HG03045 (cell line): ENCODE results near the gene DPH3.

Source experiments
- ATAC-seq: cut with Tn5 transposase; IDR thresholded peaks from one replicate; pipeline ENCODE4 v1.9.1; 2021; ENCODE audit warnings: mild to moderate bottlenecking, moderate library complexity; ENCODE audit not compliant: unreplicated experiment

Gene DPH3

DNA sequence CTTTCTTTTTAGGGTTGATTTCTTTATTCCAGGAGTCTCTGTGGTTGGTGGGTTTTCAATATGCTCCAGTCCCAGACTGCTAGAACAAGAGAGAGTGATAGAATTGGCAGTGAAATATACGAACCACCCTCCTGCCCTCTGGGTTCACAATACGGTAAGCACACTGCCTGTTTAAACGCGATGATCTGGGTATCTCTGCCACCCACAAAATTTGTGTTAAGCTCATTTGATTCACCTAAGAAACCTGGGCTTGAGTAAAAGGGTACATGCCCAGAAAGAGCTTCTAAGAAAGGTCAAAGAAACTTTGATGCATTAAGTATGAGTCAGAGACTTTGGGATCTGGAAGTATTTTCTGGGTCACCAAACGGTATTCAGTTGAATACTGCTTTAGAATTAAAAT, 30.1 kb upstream of the DPH3 start:
- ATAC-seq, result no peak

DNA sequence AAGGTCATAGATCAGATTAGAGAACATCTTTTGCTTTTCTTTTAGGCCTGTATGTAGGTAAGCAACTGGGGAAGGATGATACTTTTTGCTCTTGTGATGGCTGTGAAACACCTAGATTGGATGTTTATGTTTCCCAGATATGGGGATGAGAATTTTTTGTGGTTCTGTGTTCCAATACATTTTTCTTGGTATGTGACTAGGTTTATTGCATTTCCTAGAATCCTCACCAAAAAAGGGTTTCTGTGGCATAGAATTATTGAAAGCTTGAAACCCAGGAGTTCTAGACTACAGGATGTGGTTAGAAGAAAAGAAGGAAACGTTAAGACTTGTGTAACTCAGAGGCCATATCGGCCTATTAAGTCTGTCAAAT, 26.1 kb upstream of the DPH3 start:
- no peak for ATAC-seq

DNA sequence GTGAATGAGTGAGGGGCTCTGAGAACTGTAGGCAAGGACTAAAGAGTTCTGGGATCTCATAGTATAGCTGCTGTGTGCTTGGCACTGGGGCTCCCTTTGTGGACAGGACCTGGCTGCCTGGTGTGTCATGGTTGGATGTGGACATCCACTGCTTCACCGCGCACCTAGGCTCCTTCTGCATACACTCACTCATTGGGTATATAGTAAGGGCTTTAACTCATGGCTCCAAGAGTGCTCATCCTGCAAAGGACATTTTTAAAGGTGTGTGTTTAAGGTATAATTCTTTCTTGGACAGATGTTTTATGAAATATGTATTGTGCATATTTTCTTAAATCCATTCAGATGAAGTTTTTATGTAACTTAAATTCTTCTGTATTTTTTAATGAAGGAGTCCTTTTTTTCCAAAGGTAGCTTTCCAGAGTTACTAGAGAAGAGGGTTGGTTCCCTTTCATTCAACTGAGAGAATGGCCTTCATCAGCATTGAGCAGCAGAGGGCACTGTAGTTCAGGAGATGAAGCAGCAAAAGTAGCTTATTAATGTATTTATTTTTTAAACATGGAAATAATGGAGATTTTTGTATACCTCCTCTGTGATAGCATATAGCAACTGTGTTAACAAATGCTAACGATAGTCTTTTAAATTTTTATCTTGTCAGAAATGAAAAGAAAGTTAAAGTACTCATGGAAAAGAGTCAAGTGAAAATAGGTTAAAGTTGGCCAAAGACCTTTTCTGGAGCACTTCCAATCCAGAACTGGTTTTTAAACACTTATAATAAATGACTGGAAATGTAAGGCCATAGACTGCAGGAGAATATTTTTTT, 25.5 kb upstream of the DPH3 start:
- ATAC-seq, result no peak

DNA sequence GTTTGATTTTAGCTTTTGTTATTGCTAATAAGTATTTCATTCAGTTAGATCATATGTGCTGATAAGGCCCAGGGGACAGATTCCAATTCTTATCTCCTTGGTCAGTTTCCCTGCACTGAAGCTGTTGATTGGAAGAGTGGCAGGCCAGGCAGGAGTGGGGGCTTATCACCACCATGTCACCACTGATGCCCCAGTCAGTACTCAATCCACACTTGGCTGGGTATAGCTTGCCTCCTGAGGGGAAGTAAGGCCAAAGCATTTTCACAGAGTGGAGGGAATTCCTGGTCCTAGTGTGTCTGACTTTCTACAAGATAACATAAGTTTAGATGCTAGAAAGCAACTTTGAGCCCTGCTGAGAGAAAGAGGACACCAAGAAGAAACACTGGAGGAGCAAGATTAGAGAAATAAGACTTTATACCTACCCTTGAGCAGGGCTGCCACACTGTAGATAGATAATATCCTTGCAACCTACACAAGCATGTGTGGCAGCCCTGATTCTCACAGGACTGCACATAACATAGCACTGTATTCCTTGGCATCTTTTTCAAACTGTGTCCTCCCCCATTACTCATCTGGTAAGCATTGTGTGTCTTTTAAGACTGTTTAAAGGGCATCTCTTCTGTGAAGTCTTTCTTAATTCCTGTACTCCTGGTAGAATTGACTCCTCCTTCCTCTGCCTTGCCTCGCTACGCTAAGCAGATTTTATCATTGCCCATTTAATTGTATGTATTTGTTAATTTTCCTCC, 24.6 kb upstream of the DPH3 start:
- no peak for ATAC-seq

DNA sequence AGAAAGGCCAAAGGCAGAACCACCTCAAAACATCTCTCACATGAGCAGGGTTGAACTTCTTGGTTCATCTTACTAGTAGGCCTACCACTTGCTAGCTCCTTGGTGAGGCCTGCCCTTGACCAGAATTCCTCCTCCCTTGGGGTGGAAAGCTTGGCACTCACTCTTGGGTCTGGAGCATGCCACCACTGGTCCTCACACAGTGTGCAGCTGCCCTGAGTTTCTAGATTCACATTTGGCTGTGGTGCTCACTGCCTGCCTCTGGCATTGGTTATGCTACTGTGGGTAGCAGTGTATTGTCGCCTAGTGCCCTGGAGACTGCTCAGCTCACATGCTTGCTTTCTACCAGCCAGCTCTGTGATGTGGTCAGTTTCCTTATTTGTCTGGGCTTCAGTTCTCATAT, 23.9 kb upstream of the DPH3 start:
- no peak for ATAC-seq

DNA sequence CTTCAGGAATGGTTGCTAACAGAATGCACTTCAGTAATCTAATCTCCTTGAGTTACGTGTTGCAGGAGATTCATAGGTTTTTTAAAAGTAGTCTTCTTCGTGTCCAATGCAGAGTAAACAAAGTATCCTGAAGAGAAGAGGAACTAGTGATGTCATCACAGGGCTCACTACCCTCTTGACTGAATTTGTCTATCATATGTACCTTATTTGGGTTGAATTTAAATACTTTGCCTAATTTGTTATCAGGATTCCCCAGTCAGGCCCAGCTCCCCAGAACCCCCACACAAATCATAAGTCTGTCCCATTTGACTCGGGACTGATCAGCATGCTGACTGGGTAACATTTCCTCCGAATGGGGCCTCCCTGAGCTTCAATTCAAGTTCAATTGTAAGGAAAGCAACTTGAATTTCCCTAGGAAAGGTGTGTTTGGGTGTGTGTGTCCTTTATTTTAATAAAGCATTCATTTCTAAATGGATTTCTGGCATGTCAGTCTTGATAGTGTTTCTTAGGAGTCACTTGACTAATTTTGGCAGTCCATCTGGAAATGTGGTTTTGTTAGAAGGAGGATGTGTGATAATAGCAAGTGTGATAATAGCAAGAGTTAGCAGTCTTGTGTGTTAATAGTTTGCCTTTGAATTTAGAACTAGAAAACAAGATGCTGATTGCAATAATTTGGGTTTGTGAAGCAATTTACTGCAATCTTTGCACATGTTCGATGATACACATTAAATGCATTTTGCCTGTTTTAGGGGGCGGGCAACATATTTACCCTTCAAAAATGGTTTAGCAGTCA, 22.2 kb upstream of the DPH3 start:
- ATAC-seq, result no peak

DNA sequence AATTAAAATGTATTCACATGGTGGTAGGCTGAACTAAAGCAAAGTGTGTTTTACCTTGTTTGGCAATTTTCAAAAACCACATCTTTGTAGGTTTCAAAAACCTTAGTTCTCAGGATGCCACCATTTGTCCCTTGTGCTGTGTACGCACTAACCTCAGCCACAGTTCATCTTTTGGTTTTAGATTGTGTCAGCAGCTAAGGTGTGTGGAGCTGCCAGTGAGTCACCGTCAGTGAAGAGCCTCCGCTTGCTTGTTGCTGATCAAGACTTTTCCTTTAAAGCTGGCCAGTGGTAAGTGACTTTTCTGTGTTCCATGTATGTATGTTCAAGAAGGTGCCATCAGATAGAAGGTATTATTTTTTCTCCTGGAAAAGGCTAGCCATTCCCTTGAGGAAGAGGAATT, 21.4 kb upstream of the DPH3 start:
- no peak for ATAC-seq

DNA sequence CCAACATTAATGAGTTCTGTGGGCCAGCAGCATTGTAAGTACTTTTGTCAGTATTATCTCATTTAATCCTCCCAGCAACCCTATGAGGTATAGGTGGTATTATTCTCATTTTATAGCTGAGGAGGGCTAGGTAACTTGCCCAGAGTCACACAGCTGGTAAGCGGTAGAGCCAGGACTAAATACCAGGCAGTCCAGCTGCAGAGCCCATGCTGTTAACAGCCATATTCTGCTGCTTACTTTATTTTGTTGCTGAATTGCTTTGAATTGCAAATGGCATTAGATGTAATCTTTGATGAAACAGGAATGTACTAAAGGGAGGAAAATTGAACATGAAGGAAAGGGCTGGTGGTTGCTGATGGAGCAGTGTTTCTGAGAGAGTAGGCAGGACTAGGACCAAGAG, 19.9 kb upstream of the DPH3 start:
- no peak for ATAC-seq

DNA sequence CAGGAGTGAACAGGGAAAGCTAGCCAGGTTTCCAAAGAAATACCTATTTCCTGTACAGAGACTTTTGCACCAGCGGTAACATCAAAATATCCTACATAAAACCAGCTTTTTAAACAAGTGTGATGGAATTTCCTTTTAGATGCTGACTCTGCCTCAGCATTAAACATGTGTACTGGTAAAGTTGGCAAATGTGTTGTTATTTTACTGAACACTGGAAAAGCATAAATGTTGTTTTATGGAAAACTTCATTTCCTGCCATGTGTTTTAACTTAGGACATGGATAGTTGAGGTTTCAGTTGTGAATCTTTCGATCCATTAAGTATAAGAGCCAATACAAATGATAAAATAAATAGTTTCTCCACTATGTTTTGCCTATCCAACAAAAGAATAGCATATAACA, 15.9 kb upstream of the DPH3 start:
- no peak for ATAC-seq

DNA sequence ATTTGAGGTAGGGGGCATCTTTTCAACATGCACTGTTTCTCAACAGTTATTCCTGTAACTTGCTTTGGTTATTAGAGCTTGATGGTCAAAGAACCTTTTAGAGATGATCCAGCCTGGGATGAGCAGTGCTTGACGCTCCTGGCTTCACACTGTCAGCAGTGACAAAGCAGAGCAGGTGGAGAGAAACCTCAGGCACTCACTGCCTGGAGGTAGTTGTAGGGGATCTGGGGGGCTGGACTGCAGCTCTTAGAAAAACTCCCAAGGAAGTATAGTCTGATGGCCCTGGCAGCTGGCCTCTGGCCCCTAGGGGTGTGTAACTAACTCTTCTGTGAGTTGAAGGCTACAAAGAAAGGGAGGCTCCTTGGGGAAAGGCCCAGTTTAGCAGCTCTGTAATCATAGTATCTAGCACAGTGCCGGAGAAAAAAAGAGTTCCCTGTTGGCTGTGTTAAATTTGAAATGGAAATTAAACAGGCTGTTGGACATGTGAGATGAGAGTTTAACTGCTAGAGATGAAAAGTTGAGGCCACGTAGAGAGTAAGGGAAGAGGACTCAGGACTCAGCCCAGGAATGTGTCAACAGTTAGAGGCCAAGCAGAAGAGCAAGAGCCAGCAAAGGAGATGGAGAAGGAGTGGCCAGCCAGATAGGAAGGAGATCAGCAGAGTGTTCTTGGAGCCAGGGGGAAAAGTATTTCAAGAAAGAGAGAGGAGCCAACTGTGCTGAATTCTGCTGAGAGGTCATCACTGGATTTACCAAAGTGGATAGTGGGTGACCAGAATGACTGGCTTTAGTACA, 14.5 kb upstream of the DPH3 start:
- no peak for ATAC-seq

DNA sequence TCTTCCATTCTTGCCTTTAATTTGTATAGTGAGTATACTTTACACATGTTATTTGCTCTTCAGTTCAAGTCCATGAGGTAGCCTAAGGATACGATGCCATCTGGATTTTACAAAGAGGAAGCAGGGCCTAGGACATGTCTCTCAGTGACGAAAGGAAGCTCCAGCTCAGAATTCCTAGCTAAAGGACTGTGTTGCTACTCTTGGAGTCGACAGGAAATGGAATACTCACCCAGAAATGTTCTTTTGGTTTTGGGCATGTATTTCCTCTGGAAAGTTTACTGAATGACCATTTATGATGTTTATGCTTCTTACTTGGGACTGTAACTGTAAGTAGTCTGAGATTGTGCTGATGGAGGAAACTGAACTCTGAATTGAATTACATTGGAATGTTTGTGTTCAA, 12.7 kb upstream of the DPH3 start:
- ATAC-seq, result no peak

DNA sequence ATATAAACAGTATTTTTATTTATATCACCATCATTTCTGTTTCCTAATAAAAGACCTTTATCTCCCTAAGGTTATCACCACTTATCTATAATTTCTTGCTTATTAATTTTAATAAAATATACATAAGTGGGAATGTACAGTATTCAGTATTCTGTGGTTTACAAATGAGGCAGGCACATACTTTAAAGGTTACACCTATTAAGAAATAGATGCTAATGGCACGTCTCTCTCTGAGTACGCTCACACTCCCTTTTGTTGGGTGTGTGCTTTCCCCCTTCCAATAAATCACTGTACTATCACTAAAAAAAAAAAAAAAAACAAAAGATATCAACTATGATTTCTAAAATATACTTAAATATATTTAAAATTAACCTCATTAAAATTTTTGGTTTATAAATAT, 9.1 kb upstream of the DPH3 start:
- ATAC-seq, result no peak

DNA sequence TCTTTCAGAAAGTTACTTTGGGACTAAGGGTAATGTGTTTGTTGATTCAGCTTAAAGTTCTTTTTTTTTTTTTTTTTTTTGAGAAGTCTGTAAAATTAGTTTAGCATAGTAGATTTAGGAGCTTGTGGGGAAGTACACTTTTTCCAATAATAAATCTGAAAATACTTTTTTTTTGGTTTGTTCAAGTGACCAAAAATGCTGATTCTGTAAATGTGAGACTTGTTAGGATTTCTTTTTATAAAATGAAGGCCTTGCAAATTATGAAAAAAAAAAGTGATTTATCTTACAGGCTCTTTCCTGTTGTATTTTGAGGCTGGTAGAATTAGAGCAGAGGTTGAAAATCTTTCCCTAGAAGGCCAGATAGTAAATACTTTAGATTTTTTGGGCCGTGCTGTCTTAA, 7.8 kb upstream of the DPH3 start:
- ATAC-seq, result no peak

DNA sequence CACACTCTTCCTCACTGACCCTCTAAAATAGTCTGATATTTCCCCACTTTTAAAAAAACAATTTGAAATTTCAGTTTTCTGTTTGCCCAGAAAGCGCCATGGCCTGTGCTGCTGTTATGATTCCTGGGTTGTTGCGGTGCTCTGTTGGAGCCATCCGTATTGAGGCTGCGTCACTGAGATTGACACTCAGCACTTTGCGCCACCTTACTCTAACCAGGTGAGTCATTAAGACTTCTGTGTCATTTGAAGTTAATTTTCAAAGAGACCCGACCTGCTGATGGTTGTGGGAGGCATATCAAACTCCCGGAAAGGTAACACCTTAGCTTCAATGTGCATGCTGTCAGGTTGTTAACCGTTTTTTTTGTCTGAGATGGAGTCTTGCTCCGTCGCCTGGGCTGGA, 6.1 kb upstream of the DPH3 start:
- no peak for ATAC-seq

DNA sequence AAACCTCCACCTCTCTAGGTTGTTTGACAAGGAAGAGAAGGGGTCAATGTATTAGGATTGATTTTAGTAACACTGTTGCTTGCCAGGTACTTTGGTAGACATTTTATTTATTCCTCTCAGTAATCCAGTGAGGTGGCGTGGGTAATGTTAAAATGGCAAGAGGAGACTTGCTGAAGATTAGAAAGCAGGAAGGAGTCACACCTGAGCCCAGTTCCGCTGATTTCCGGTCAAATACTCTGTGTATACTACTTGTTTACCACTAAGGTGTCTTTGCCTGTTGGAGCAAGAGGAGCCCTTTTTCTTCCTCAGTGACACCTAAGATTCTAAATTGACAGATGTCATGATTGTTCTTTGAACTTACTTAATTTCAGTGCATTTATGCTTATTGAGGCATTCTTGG, 2.0 kb upstream of the DPH3 start:
- ATAC-seq, result no peak

DNA sequence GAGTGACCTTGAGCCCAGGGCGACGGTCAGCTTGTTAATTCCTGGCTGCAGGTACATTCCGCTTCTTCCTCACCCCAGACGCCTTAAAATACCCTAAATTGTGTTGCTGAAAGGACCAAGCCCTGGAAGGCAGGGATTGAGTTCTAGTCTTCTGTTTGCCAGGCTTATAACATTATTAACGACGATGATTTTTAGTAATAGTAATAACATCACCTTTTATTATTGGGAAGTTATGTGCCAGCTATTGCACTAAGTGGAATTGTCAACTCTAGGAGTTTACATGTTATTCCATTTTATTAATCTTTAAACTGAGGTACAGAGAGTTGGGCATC, 678 bp upstream of the DPH3 start:
- ATAC-seq, result no peak

DNA sequence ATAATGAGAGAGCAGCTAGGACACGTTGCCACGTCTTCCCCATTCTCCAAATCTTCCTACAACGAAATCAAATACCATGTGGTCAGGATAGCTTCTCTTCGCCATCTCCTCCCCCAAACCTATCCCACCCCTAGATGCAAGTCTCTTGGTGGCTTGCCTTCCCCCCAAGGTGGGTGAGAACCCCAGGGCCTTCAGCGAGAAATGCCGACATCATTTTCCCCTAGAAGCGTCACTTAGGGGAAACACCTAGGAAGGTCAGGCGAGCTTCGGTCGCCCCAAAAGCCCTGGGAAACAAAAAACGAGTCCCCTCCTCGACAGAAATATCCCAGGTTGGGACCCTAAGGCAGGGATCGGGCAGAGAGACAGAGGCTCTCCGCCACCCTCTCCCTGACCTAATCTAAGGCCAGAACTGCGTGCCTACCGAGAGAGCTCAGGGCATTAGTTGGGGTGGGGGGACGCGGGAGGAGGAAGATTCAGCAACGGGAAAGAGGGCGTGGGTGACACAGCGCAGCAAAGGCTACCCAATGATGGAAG, 502 bp downstream of the DPH3 start:
- no peak for ATAC-seq

DNA sequence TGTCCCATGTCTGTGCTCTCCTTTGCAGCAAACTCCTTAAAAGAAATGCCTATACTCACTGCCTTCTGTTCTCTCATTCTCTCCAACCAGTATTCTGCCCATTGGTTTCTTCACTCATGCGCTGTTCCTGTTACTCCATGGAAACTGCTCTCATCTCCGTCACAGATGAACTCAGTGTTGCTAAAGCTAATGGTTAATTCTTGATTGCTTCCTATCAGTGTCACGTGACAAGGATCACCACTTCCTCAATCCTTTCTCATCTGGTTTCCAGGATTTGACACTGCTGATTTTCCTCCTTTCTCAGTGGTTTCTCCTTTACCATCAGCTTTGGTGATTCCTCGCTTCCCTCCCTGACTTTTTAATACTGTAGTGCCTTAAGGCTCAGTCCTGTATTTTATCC, 2.6 kb downstream of the DPH3 start:
- ATAC-seq, result no peak

DNA sequence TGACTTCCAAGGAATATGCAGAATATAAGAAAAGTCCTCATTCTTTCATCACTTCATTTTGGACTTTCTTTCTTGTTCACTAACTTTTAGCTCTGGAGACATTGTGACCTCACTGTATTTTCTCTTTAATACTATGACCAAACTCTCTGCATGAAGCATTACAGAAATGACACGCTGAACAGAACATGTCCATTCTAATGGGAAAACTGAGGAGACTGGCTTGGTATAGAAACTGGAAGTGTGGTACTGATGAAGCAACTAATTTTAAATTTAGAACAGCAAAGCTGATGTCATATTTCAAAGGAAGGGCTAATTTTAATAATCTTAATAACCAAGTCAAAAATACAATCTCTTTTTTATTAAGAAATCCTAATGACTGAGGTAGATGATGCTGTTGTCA, 4.7 kb downstream of the DPH3 start:
- ATAC-seq, result no peak

DNA sequence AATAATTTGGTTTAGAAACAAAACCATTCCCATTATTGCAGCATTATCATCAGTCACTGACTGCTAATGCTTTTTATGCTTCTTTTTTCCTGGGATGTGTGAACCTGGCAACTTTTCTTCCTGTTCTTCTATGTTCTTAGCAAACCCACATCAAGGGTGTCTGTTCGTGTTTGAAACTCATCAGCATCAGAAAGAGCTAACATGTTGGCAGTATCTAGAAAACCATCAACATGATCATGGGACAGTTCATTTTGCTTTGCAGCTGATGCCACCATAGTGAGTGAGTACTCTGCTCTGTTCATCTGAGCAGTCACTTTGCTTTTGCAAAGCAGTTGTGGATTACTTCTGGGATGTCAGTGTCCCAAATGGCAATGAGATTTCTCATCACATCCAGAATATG, 5.9 kb downstream of the DPH3 start:
- ATAC-seq, result no peak

DNA sequence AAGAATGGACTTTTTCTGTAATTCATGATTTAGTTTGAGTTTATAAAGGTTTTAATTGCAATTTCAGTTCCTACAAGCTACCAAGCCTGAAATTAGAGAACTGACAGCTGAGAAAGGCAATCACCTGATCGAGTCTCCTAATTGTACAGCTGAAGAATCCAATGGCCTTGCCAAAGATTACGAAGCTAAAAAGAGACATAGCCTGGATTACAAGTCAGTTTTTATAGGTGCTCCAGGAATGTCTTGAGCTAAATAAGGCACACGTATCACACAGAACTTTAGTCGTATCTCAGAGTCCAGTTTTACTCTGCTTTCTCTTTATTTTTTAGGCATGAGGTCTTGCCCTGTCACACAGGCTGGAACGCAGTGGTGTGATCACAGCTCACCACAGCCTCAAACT, 6.6 kb downstream of the DPH3 start:
- ATAC-seq, result no peak
